ENCODE measurements around the gene SKI.

DNA sequence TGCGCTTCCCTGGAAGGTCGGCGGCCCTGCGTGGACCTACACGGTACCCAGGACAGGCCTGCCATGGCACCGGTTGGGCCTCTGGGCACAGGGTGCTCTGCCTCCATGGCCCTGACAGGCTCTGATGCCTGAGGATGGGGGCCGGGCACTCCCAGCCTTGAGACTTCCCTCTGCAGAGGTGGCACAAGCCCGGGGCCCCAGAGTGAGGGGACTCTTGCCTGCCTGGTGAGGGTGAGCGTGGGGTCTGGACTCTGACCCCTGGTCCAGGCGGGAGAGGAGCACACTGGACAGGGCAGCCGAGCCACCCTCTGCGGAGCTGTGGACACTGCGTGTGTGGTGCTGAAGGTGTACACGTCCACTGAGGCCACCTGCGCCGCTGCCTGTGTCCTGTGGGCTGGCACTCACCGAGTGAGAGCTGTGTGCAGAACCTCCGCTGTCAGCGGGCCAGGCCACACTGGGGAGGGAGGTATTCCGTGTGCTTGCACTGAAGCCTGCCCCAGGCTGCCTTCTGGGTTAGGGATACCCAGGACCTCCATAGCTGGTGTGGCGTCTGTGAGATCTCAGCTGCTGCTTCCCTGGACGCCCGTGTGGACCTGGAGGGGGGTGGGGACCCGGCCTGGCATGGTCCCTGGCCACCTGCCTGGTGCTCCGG lies 10.4 kb downstream of the SKI start:
- TF ChIP-seq, protein P1, sequence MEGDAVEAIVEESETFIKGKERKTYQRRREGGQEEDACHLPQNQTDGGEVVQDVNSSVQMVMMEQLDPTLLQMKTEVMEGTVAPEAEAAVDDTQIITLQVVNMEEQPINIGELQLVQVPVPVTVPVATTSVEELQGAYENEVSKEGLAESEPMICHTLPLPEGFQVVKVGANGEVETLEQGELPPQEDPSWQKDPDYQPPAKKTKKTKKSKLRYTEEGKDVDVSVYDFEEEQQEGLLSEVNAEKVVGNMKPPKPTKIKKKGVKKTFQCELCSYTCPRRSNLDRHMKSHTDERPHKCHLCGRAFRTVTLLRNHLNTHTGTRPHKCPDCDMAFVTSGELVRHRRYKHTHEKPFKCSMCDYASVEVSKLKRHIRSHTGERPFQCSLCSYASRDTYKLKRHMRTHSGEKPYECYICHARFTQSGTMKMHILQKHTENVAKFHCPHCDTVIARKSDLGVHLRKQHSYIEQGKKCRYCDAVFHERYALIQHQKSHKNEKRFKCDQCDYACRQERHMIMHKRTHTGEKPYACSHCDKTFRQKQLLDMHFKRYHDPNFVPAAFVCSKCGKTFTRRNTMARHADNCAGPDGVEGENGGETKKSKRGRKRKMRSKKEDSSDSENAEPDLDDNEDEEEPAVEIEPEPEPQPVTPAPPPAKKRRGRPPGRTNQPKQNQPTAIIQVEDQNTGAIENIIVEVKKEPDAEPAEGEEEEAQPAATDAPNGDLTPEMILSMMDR (IDR thresholded peaks at IDR 0.05; ENCODE audit: low read depth, low read length, poor library complexity, severe bottlenecking): no peak
- no peak for TF ChIP-seq EZH2phosphoT487 (IDR thresholded peaks at IDR 0.05; ENCODE audit: borderline replicate concordance, low read length)
